ENCODE measurements around the gene CLIP3.
"Not testable (repeated sequence)": the region's sequence is repeated elsewhere in the genome, so short reads cannot be mapped to it uniquely, and the experiment has no call there.

GRCh38 chr19:36041092-36041491 is 8.4 kb upstream of the CLIP3 start:
- TF ChIP-seq POLR2A, CTCF, POLR2AphosphoS5 (IDR thresholded peaks at IDR 0.05): not testable (repeated sequence)

Measured in stomach (tissue), 4 donors.